ENCODE results near the gene FANCL.

DNA sequence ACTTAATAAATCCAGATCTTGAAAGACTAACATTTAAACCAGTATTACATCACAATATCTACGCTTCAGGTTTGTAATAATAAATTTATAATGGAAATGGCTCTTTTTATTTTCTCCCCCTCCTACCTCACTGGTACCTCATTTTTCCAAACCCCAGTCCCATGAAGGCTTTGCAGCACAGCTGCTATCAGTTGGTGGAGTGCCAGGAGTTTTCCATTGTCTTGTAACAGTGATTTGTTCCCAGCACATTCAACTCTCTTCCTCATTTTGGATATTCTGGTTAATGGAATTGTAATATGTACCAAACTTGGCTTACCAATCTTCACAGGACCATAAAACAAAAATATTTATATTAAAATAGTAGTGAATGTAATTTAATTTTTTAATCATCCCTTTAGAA is 103.3 kb downstream of the FANCL start:
- TF ChIP-seq, protein P1, sequence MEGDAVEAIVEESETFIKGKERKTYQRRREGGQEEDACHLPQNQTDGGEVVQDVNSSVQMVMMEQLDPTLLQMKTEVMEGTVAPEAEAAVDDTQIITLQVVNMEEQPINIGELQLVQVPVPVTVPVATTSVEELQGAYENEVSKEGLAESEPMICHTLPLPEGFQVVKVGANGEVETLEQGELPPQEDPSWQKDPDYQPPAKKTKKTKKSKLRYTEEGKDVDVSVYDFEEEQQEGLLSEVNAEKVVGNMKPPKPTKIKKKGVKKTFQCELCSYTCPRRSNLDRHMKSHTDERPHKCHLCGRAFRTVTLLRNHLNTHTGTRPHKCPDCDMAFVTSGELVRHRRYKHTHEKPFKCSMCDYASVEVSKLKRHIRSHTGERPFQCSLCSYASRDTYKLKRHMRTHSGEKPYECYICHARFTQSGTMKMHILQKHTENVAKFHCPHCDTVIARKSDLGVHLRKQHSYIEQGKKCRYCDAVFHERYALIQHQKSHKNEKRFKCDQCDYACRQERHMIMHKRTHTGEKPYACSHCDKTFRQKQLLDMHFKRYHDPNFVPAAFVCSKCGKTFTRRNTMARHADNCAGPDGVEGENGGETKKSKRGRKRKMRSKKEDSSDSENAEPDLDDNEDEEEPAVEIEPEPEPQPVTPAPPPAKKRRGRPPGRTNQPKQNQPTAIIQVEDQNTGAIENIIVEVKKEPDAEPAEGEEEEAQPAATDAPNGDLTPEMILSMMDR (IDR thresholded peaks at IDR 0.05), result no peak
- TF ChIP-seq POLR2A (IDR thresholded peaks at IDR 0.05), result no peak
- TF ChIP-seq POLR2AphosphoS5 (IDR thresholded peaks at IDR 0.05), result no peak
- no peak for TF ChIP-seq EP300 (IDR thresholded peaks at IDR 0.05)
